HT1080 (cell line): ENCODE results near the gene COQ9. TPM values are rescaled to one million over a fixed set of nuclear protein-coding genes. Genes with fewer than 3 reads are reported as not detected.

Experiments used
- DNase-seq: peaks from one replicate; pipeline ENCODE4 v3.0.0-alpha.2; 2015; ENCODE audit warnings: low read depth
- total RNA-seq: library from RNA; depleted of rRNA; stranded (reverse); fragments of >200 nt; shearing (Covaris generic); gene quantifications from 2 replicates; pipeline ENCODE4 v1.2.3, GENCODE V29; 2014; rRNA removed

COQ9 gene
- total RNA-seq, 1 experiment from 2014 or later: 82.4 TPM

GRCh38 chr16:57509231-57509923 is 62.1 kb downstream of the COQ9 start:
- DNase-seq: no peak

DNA sequence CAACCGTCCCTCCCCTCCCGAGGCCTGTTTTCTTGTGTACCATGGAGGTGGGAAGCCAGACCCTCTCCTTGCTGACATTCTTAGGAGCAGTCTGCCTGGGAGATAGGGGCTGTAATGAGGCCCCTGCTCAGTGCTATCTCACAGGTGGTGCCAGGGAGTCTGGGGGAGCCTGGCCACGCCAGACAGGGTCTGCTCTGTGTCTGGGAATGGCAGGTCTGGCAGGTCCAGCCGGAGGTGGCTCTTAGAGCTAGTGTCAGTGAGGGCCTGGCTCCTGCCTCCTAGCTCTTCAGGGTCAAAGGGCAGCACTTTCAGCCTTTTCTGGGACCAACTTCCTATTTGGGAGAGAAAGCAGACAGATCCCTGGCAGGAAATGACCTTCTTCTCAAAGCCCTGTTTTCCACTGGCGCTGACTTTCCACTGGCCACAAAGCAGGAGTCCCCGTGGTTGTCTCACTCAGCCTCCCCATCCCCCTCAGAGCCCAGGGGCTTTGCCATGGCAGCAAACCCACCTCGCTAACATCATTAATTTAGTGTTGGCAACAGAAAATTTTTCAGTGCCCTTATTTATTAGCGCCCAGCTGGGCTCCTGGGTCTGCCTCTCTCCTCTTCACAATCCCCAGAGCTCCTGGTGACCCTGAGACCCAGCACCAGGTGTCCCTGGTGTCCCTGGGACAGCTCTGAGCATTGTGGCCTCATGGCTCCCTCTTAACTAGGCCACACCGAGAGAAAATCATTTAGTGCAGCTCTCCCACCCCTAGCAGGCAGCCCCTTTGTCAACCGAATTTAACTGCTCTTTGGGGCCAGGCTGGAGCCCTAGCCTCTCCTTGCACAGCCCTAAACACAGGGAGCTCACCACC is 63.0 kb downstream of the COQ9 start:
- DNase-seq: no peak

Other genes with a start within 250 kb of the COQ9 start
- 55.3 and 70.5 TPM in 2 replicates for gene ARL2BP, start 202.2 kb upstream of the COQ9 start, total RNA-seq
- gene PLLP, start 162.8 kb upstream of the COQ9 start, total RNA-seq: 0.20 and 1.3 TPM in 2 replicates
- not detected in 2 replicates for gene CCL22, start 88.7 kb upstream of the COQ9 start, total RNA-seq
- 0.03 and 0.07 TPM in 2 replicates for gene CX3CL1, start 75.0 kb upstream of the COQ9 start, total RNA-seq
- not detected in 2 replicates for gene CCL17, start 42.7 kb upstream of the COQ9 start, total RNA-seq
- 95.3 and 103 TPM in 2 replicates for gene CIAPIN1, start 94 bp upstream of the COQ9 start, total RNA-seq
- 199 and 233 TPM in 2 replicates for gene POLR2C, start 15.2 kb downstream of the COQ9 start, total RNA-seq
- gene DOK4, start 39.0 kb downstream of the COQ9 start, total RNA-seq: 5.0 and 7.3 TPM in 2 replicates
- 10.4 and 13.7 TPM in 2 replicates for gene CCDC102A, start 89.1 kb downstream of the COQ9 start, total RNA-seq
- gene ADGRG5, start 95.2 kb downstream of the COQ9 start, total RNA-seq: not detected in 2 replicates
- 11.5 and 18.9 TPM in 2 replicates for gene ADGRG1, start 181.2 kb downstream of the COQ9 start, total RNA-seq
- not detected in 2 replicates for gene ADGRG3, start 220.8 kb downstream of the COQ9 start, total RNA-seq
- gene DRC7, start 247.3 kb downstream of the COQ9 start, total RNA-seq: not detected in 2 replicates